DND-41 (cell line): ENCODE measurements around the gene ZNF582.
A peak's percentile ranks its signal among the peaks of the same experiment; 100 is the strongest.

Source experiments
- ATAC-seq: fragments of 200-7000 bp; cut with Tn5 transposase; 3 replicates; pipeline ENCODE4 v1.9.1; 2021; ENCODE audit warnings: low read depth; ENCODE audit not compliant: insufficient read depth
- DNase-seq: peaks from one replicate; pipeline ENCODE4 v3.0.0-alpha.2; 2020
- H2AFZ ChIP-seq: 2 replicates; pipeline ENCODE4 v1.6.0; 2012; ENCODE audit warnings: low read depth, low read length
- H3K27ac ChIP-seq: 2 replicates; pipeline ENCODE4 v1.5.1; 2012; ENCODE audit warnings: low read length, inconsistent platforms
- H3K27me3 ChIP-seq: fragments of 200-600 bp; sonication (generic); 2 replicates; pipeline ENCODE4 v1.6.0; 2012; ENCODE audit warnings: low read length, mild to moderate bottlenecking, inconsistent platforms; ENCODE audit not compliant: insufficient read depth, poor library complexity
- H3K36me3 ChIP-seq: 2 replicates; pipeline ENCODE4 v1.5.1; 2012; ENCODE audit warnings: low read length, inconsistent platforms; ENCODE audit not compliant: insufficient read depth
- H3K4me1 ChIP-seq: 2 replicates; pipeline ENCODE4 v1.5.1; 2012; ENCODE audit warnings: mild to moderate bottlenecking, low read length; ENCODE audit not compliant: insufficient read depth
- H3K4me2 ChIP-seq: 2 replicates; pipeline ENCODE4 v1.6.0; 2012; ENCODE audit warnings: mild to moderate bottlenecking, moderate library complexity, low read length, inconsistent platforms; ENCODE audit not compliant: insufficient read depth
- H3K4me3 ChIP-seq, 2 experiments: fragments of 200-600 bp in 1 of 2; shearing (Covaris generic) in 1 of 2; 2 replicates each; pipeline ENCODE4 v1.5.1; 2012 to 2016; ENCODE audit warnings: inconsistent platforms in 2 of 2, low read length in 2 of 2, mild to moderate bottlenecking in 2 of 2, low read depth in 1 of 2, moderate library complexity in 1 of 2
- H3K79me2 ChIP-seq: 2 replicates; pipeline ENCODE4 v1.6.0; 2012; ENCODE audit warnings: low read length, inconsistent platforms; ENCODE audit not compliant: insufficient read depth
- H3K9ac ChIP-seq: 2 replicates; pipeline ENCODE4 v1.6.0; 2012; ENCODE audit warnings: low read depth, mild to moderate bottlenecking, inconsistent platforms, low read length, moderate library complexity
- H3K9me3 ChIP-seq: 2 replicates; pipeline ENCODE4 v1.5.1; 2012; ENCODE audit warnings: low read length, moderate library complexity, mild to moderate bottlenecking, inconsistent platforms; ENCODE audit not compliant: insufficient read depth, severe bottlenecking
- H4K20me1 ChIP-seq: 2 replicates; pipeline ENCODE4 v1.6.0; 2012; ENCODE audit warnings: low read length; ENCODE audit not compliant: insufficient read depth
- CTCF ChIP-seq: IDR thresholded peaks from 2 replicates; pipeline ENCODE4 v1.5.1; 2012; ENCODE audit warnings: borderline replicate concordance, low read length, moderate library complexity, mild to moderate bottlenecking; ENCODE audit not compliant: poor library complexity, severe bottlenecking; ENCODE audit errors: extremely low read depth
- EZH2 ChIP-seq: IDR thresholded peaks from 3 replicates; pipeline ENCODE4 v1.6.1; 2012; ENCODE audit warnings: borderline replicate concordance, low read depth, mild to moderate bottlenecking, moderate library complexity, low read length, inconsistent platforms; ENCODE audit not compliant: severe bottlenecking

ZNF582 gene

GRCh38 chr19:56372281-56372680 lies 21.1 kb downstream of the ZNF582 start:
- H3K27me3 ChIP-seq, result peaks cover 10% of the 10 kb centered on the region
- no peak for DNase-seq
- no peaks in the 10 kb centered on the region for H3K4me1 ChIP-seq
- ATAC-seq, result no peak
- no peak overlapping the region for H3K9ac ChIP-seq
- H4K20me1 ChIP-seq, result no peaks in the 10 kb centered on the region
- no peak overlapping the region for H3K27ac ChIP-seq
- no peaks in the 10 kb centered on the region for H3K36me3 ChIP-seq
- no peaks in the 10 kb centered on the region for H3K9me3 ChIP-seq
- H3K79me2 ChIP-seq, result no peaks in the 10 kb centered on the region
- H3K4me2 ChIP-seq, result no peak overlapping the region
- no peak overlapping the region for H2AFZ ChIP-seq
- TF ChIP-seq CTCF (no peak), EZH2 (no peak)
- no peak overlapping the region for H3K4me3 ChIP-seq

GRCh38 chr19:56369886-56370676 lies 23.3 kb downstream of the ZNF582 start:
- Histone ChIP-seq H3K27me3 (peaks cover 10% of the 10 kb centered on the region), H3K79me2 (no peaks in the 10 kb centered on the region), H3K4me3 (no peak overlapping the region), H3K9me3 (no peaks in the 10 kb centered on the region), H3K27ac (no peak overlapping the region), H2AFZ (no peak overlapping the region), H3K9ac (no peak overlapping the region), H3K4me1 (no peaks in the 10 kb centered on the region), H4K20me1 (no peaks in the 10 kb centered on the region), H3K36me3 (no peaks in the 10 kb centered on the region), H3K4me2 (no peak overlapping the region)
- DNase-seq, result no peak
- no peak for ATAC-seq
- TF ChIP-seq CTCF (no peak), EZH2 (no peak)

GRCh38 chr19:56367829-56368711 lies 25.3 kb downstream of the ZNF582 start:
- H3K36me3 ChIP-seq, result no peaks in the 10 kb centered on the region
- DNase-seq, result peak; percentile 36
- H4K20me1 ChIP-seq, result no peaks in the 10 kb centered on the region

More at GRCh38 chr19:56367829-56368711, 25.3 kb downstream of the ZNF582 start:
- H3K4me2 ChIP-seq, result no peak overlapping the region
- H3K9ac ChIP-seq, result no peak overlapping the region
- H3K9me3 ChIP-seq, result no peaks in the 10 kb centered on the region
- peak; percentile 40; the same call in 2 of the 3 replicates for ATAC-seq
- no peak overlapping the region for H2AFZ ChIP-seq
- no peak overlapping the region for H3K27ac ChIP-seq
- H3K4me3 ChIP-seq, result peak overlapping the region in 1 of 2 experiments; percentile 28; a peak in 2 of 4 replicates
- H3K27me3 ChIP-seq, result peaks cover 10% of the 10 kb centered on the region
- no peaks in the 10 kb centered on the region for H3K79me2 ChIP-seq
- no peaks in the 10 kb centered on the region for H3K4me1 ChIP-seq
- no peak for TF ChIP-seq EZH2
- no peak for TF ChIP-seq CTCF
